K562 (cell line): ENCODE results near the gene INHA. TPM values are rescaled to one million over a fixed set of nuclear protein-coding genes. Genes with fewer than 3 reads are reported as not detected.

Experiments
- ATAC-seq: fragments of 200-7000 bp; cut with Tn5 transposase; 3 replicates; pipeline ENCODE4 v1.9.1; 2020; ENCODE audit warnings: moderate library complexity
- BruUV-seq: library from RNA; stranded (reverse); fragments of 400-500 nt; replicated peaks from 2 replicates; lab custom pipeline; 2021; lab: Mats Ljungman, UMichigan
- CTCF ChIA-PET: fragments of 300-600 bp; formaldehyde crosslinking; extraction: SDS; loops from one replicate; lab custom pipeline; 2021; ENCODE audit warnings: low intra/inter-chr PET ratio; lab: Yijun Ruan, JAX
- POLR2A ChIA-PET: fragments of 300-600, 350-650 bp; sonication (Branson Sonifier 250); formaldehyde crosslinking; extraction: SDS; loops from one replicate; lab custom pipeline; 2021; ENCODE audit warnings: antibody characterized with exemption, inconsistent platforms; lab: Yijun Ruan, JAX
- DNase-seq, 4 experiments: peaks; one replicate each; pipeline versions ENCODE4 v3.0.0 to v3.0.0-alpha.2; 2011 to 2018; ENCODE audit warnings: low spot score in 3 of 4, mixed read lengths in 3 of 4; ENCODE audit errors: extremely low read depth in 1 of 4
- FAIRE-seq: peaks from 2 replicates; lab custom pipeline; 2011; peaks lifted over from hg19 to GRCh38; lab: Jason Lieb, UNC
- H2AFZ ChIP-seq: 2 replicates; pipeline ENCODE4 v1.6.0; 2011; ENCODE audit warnings: low read depth, low read length, control low read depth, inconsistent platforms
- H3K27ac ChIP-seq: fragments of 200-600 bp; 3 replicates; pipeline ENCODE4 v1.8.0; 2011; ENCODE audit warnings: low read depth, mild to moderate bottlenecking, control low read depth, inconsistent platforms, low read length, moderate library complexity, mixed read lengths; ENCODE audit errors: extremely low read depth
- H3K27me3 ChIP-seq, 2 experiments: fragments of 300-600 bp in 1 of 2; 2 replicates in 1 of 2; 3 replicates in 1 of 2; pipeline versions ENCODE4 v1.6.0 to v1.8.0; 2011; ENCODE audit warnings: inconsistent platforms in 2 of 2, low read length in 2 of 2, mild to moderate bottlenecking in 1 of 2, mixed read lengths in 1 of 2, moderate library complexity in 1 of 2; ENCODE audit not compliant: control insufficient read depth in 2 of 2, insufficient read depth in 2 of 2
- H3K36me3 ChIP-seq: fragments of 300-600 bp; 3 replicates; pipeline ENCODE4 v1.8.0; 2011; ENCODE audit warnings: mild to moderate bottlenecking, low read length, inconsistent platforms; ENCODE audit not compliant: control insufficient read depth, insufficient read depth
- H3K4me1 ChIP-seq, 2 experiments: fragments of 200-600 bp in 1 of 2; replicated peaks in 1 of 2; 2 replicates in 1 of 2; 3 replicates in 1 of 2; pipeline versions ENCODE4 v1.5.1 to v1.8.0; 2011; ENCODE audit warnings: inconsistent platforms in 2 of 2, low read length in 2 of 2, mild to moderate bottlenecking in 1 of 2, mixed read lengths in 1 of 2, moderate library complexity in 1 of 2; ENCODE audit not compliant: control insufficient read depth in 2 of 2, insufficient read depth in 2 of 2
- H3K4me2 ChIP-seq: 2 replicates; pipeline ENCODE4 v1.6.1; 2011; ENCODE audit warnings: low read length, control low read depth, inconsistent platforms, mixed read lengths; ENCODE audit not compliant: insufficient read depth
- H3K4me3 ChIP-seq: fragments of 200-600 bp; sonication (generic), shearing (Covaris generic); 2 replicates; pipeline ENCODE4 v1.5.1; 2016; ENCODE audit warnings: control low read depth, inconsistent platforms
- H3K79me2 ChIP-seq: fragments of 200-600 bp; 3 replicates; pipeline ENCODE4 v1.8.0; 2011; ENCODE audit warnings: low read length, inconsistent platforms; ENCODE audit not compliant: control insufficient read depth, insufficient read depth
- H3K9ac ChIP-seq, 2 experiments: 2 replicates each; pipeline versions ENCODE4 v1.6.0 to v1.6.1; 2011; ENCODE audit warnings: low read depth in 2 of 2, low read length in 2 of 2, control low read depth in 1 of 2, inconsistent platforms in 1 of 2, mild to moderate bottlenecking in 1 of 2, mixed read lengths in 1 of 2; ENCODE audit not compliant: insufficient read depth in 1 of 2
- H3K9me1 ChIP-seq: one replicate; pipeline ENCODE4 v1.6.0; 2011; ENCODE audit warnings: inconsistent platforms, mild to moderate bottlenecking, low read length, moderate library complexity; ENCODE audit not compliant: control insufficient read depth, insufficient read depth
- H3K9me3 ChIP-seq: replicated peaks from 2 replicates; pipeline ENCODE4 v1.5.1; 2011; ENCODE audit warnings: low read depth, low read length, inconsistent platforms; ENCODE audit not compliant: control insufficient read depth, insufficient read depth
- H4K20me1 ChIP-seq: replicated peaks from 2 replicates; pipeline ENCODE4 v1.6.1; 2011; ENCODE audit warnings: low read length, inconsistent platforms, mixed read lengths; ENCODE audit not compliant: control insufficient read depth, insufficient read depth
- CBX5 ChIP-seq: IDR thresholded peaks from 2 replicates; pipeline ENCODE4 v1.6.1; 2014; ENCODE audit warnings: low read depth, borderline replicate concordance
- MAFK ChIP-seq: IDR thresholded peaks from 2 replicates; pipeline ENCODE4 v1.6.1; 2011; ENCODE audit warnings: low read length, improper control_type of control experiment
- PCBP2 ChIP-seq: fragments of 200-400 bp; formaldehyde crosslinking; IDR thresholded peaks from 2 replicates; pipeline ENCODE4 v1.6.1; 2018; ENCODE audit warnings: low read length, low read depth, mild to moderate bottlenecking, moderate library complexity; ENCODE audit not compliant: poor library complexity, severe bottlenecking
- ZNF3 ChIP-seq: fragments of 250-450 bp; sonication (Bioruptor Pico); IDR thresholded peaks from 2 replicates; pipeline ENCODE4 v1.5.0; 2021; ENCODE audit warnings: mild to moderate bottlenecking, moderate library complexity
- ZSCAN32 ChIP-seq: fragments of 450-650 bp; formaldehyde crosslinking; IDR thresholded peaks from 2 replicates; pipeline ENCODE4 v1.4.0; 2020; ENCODE audit warnings: mild to moderate bottlenecking, moderate library complexity
- WGBS: fragments of 100-300 bp; shearing (Covaris generic); methylation state at CpG from one replicate; pipeline ENCODE4 v1.1.6; 2016; ENCODE audit warnings: low coverage, mixed read lengths; ENCODE audit not compliant: insufficient coverage; ENCODE audit errors: missing lambda C conversion rate; 5-methylcytosine and 5-hydroxymethylcytosine counted together
- in situ Hi-C: fragments of 300-500 bp; cut with MboI; formaldehyde crosslinking; loops from 4 replicates; pipeline ENCODE4 v1.15.0; 2018; ENCODE audit warnings: inconsistent platforms, mixed read lengths
- intact Hi-C: fragments of 100-400 bp; cut with micrococcal nuclease; formaldehyde crosslinking; loops from 2 replicates; pipeline ENCODE4 v1.14.2; 2022
- polyA plus RNA-seq, 8 experiments: library from polyadenylated mRNA; depleted of rRNA in 4 of 8; stranded (reverse) in 5 of 8; unstranded in 3 of 8; fragments of >200 nt; fragmentation: Nextera tagmentation in 2 of 8; fragmentation: Illumina TruSeq in 1 of 8; extraction: Ambion mirVana in 2 of 8; extraction: Trizol in 1 of 8; gene quantifications; 2 replicates each; pipeline versions ENCODE4 v1.2.1 to v1.2.3, GENCODE V29; 2011 to 2014; ENCODE audit warnings: inconsistent platforms in 1 of 8, missing spikeins in 1 of 8
- total RNA-seq, 7 experiments: library from RNA; depleted of rRNA in 6 of 7; stranded (reverse); fragments of >200 nt in 6 of 7; fragmentation: Illumina TruSeq in 2 of 7; extraction: Trizol in 2 of 7; gene quantifications; 2 replicates each; pipeline versions ENCODE4 v1.2.1 to v1.2.3, GENCODE V29; 2011 to 2021; ENCODE audit warnings: low replicate concordance in 1 of 7
- TF ChIP-seq, protein P1 (sequence below), 3 experiments: fragments of 200-800 bp in 1 of 3; sonication (Bioruptor generic) in 1 of 3; sonication (generic) in 1 of 3; formaldehyde crosslinking in 1 of 3; IDR thresholded peaks; 2 replicates each; pipeline versions ENCODE4 v1.6.1 to v1.8.0; 2016 to 2022; ENCODE audit warnings: mild to moderate bottlenecking in 2 of 3, missing compliant biosample characterization in 2 of 3, missing genetic modification characterization in 2 of 3, missing genetic modification reagents in 1 of 3
- TF ChIP-seq, protein P2 (sequence below): fragments of 250-450 bp; sonication (Bioruptor Pico); IDR thresholded peaks from 2 replicates; pipeline ENCODE4 v1.8.0; 2022; ENCODE audit warnings: moderate library complexity, mild to moderate bottlenecking, inconsistent platforms
- TF ChIP-seq, protein P3 (sequence below): sonication (generic); formaldehyde crosslinking; IDR thresholded peaks from 2 replicates; pipeline ENCODE4 v1.8.0; 2022; ENCODE audit warnings: mild to moderate bottlenecking, missing genetic modification reagents, borderline replicate concordance

Gene INHA
- total and polyA plus RNA-seq, 9 of the 15 experiments (the other 6 are each of a cell fraction or from before 2014, with no cell fraction given), result 0.07 to 1.9 (median 0.40) TPM

DNA sequence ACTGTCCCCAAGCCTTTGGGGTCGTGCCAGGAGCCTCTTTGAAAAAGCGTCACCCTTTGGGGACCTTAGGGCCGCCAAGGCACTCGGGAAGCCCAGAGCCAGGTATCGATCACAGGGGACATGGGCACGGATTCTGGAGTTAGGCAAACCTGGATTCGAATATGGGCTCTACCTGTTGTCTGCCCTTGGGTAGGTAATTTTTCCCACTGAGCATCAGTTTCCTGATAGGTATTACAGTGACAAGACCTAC, 19.0 kb upstream of the INHA start:
- H2AFZ ChIP-seq, result peak overlapping the region; percentile 92
- peak overlapping the region in 1 of 2 experiments; percentile 73; a peak in 2 of 4 replicates for H3K9ac ChIP-seq
- no peak overlapping the region for H3K27ac ChIP-seq
- intact Hi-C loops, result no loop called here
- ATAC-seq, result no peak
- H3K4me3 ChIP-seq, result peak overlapping the region; percentile 68
- in situ Hi-C loops, result no loop called here
- peaks cover 4 to 47% of the 10 kb centered on the region in 2 experiments; a peak in 3 of 5 replicates for H3K4me1 ChIP-seq
- DNase-seq, result no peak
- CTCF ChIA-PET, result no interaction called here
- H3K79me2 ChIP-seq, result no peaks in the 10 kb centered on the region
- no peaks in the 10 kb centered on the region for H3K9me3 ChIP-seq
- peak; percentile 11 for FAIRE-seq
- POLR2A ChIA-PET, result interaction anchor here (0.6 to 2.3 kb wide), 2 partner anchors 9 to 54 kb away, joined by 3 to 16 read pairs; no protein-coding TSS in a partner anchor
- TF ChIP-seq PCBP2 (no peak), CBX5 (no peak), ZSCAN32 (CRISPR knock-in tag) (no peak), ZNF3 (CRISPR knock-in tag) (no peak), MAFK (no peak)
- TF ChIP-seq, protein P1, sequence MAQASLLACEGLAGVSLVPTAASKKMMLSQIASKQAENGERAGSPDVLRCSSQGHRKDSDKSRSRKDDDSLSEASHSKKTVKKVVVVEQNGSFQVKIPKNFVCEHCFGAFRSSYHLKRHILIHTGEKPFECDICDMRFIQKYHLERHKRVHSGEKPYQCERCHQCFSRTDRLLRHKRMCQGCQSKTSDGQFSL (CRISPR knock-in tag; IDR thresholded peaks at IDR 0.05), result no peak
- TF ChIP-seq, protein P1 (tag; IDR thresholded peaks at IDR 0.05), result no peak
- TF ChIP-seq, protein P2, sequence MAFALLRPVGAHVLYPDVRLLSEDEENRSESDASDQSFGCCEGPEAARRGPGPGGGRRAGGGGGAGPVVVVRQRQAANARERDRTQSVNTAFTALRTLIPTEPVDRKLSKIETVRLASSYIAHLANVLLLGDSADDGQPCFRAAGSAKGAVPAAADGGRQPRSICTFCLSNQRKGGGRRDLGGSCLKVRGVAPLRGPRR, result no peak
- TF ChIP-seq, protein P3, sequence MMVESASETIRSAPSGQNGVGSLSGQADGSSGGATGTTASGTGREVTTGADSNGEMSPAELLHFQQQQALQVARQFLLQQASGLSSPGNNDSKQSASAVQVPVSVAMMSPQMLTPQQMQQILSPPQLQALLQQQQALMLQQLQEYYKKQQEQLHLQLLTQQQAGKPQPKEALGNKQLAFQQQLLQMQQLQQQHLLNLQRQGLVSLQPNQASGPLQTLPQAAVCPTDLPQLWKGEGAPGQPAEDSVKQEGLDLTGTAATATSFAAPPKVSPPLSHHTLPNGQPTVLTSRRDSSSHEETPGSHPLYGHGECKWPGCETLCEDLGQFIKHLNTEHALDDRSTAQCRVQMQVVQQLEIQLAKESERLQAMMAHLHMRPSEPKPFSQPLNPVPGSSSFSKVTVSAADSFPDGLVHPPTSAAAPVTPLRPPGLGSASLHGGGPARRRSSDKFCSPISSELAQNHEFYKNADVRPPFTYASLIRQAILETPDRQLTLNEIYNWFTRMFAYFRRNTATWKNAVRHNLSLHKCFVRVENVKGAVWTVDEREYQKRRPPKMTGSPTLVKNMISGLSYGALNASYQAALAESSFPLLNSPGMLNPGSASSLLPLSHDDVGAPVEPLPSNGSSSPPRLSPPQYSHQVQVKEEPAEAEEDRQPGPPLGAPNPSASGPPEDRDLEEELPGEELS, result no peak
- 32% methylated on average over 6 of the region's 7 CpGs for WGBS
- BruUV-seq, result no TSS peak
- H3K4me2 ChIP-seq, result peak overlapping the region; percentile 81
- no peaks in the 10 kb centered on the region for H3K9me1 ChIP-seq
- peaks cover 0 to 8% of the 10 kb centered on the region in 2 experiments; a peak in 3 of 5 replicates for H3K27me3 ChIP-seq
- no peaks in the 10 kb centered on the region for H3K36me3 ChIP-seq
- H4K20me1 ChIP-seq, result no peaks in the 10 kb centered on the region
